ENCODE measurements around the gene CPS1. TPM values are rescaled to one million over a fixed set of nuclear protein-coding genes. Genes with fewer than 3 reads are reported as not detected.

CPS1 gene
- total and polyA plus RNA-seq, 3 donors from 2014 or later, result 17.2 to 22.5 (median 21.6) TPM

- no peaks in the 10 kb centered on the region for H3K4me1 ChIP-seq
- DNase-seq, result no peak
- H3K36me3 ChIP-seq (ENCODE audit: low read depth, missing control alignments), result no peaks in the 10 kb centered on the region
- intact Hi-C loops (cut with DNase I; ENCODE audit: low total_unique reads), result no loop called here
- no peak for TF ChIP-seq CTCF (IDR thresholded peaks at IDR 0.05)
- no peak for TF ChIP-seq POLR2A (IDR thresholded peaks at IDR 0.05)
- WGBS, 2 donors, result 95 to 96% methylated on average over 3 of the region's 3 CpGs
- no peaks in the 10 kb centered on the region for H3K27me3 ChIP-seq
- H3K27ac ChIP-seq, result no peak overlapping the region
- no peak overlapping the region for H3K4me3 ChIP-seq
- no peaks in the 10 kb centered on the region for H3K9me3 ChIP-seq
Observed at GRCh38 chr2:210544007-210544590, 12.3 kb upstream of the CPS1 start.

GRCh38 chr2:210544831-210545230, 11.6 kb upstream of the CPS1 start:
- H3K27me3 ChIP-seq, result no peaks in the 10 kb centered on the region
- no peak overlapping the region for H3K27ac ChIP-seq
- no peaks in the 10 kb centered on the region for H3K9me3 ChIP-seq
- TF ChIP-seq CTCF (IDR thresholded peaks at IDR 0.05), result no peak
- no peak for TF ChIP-seq POLR2A (IDR thresholded peaks at IDR 0.05)
- DNase-seq, result no peak
- H3K36me3 ChIP-seq (ENCODE audit: low read depth, missing control alignments), result no peaks in the 10 kb centered on the region
- H3K4me3 ChIP-seq, result no peak overlapping the region
- intact Hi-C loops (cut with DNase I; ENCODE audit: low total_unique reads), result no loop called here
- WGBS, 2 donors, result 58 to 68% methylated on average over 4 of the region's 4 CpGs
- no peaks in the 10 kb centered on the region for H3K4me1 ChIP-seq

- Histone ChIP-seq H3K4me3 (no peak overlapping the region), H3K27ac (no peak overlapping the region), H3K9me3 (no peaks in the 10 kb centered on the region), H3K27me3 (no peaks in the 10 kb centered on the region), H3K4me1 (no peaks in the 10 kb centered on the region), H3K36me3 (ENCODE audit: low read depth, missing control alignments) (no peaks in the 10 kb centered on the region)
- intact Hi-C loops (cut with DNase I; ENCODE audit: low total_unique reads), result no loop called here
- TF ChIP-seq CTCF (IDR thresholded peaks at IDR 0.05) (no peak), POLR2A (IDR thresholded peaks at IDR 0.05) (no peak)
- no peak for DNase-seq
- 83 to 85% methylated on average over 5 of the region's 5 CpGs for WGBS, 2 donors
Observed at GRCh38 chr2:210546424-210547208, 9.8 kb upstream of the CPS1 start.

GRCh38 chr2:210548031-210548430, 8.4 kb upstream of the CPS1 start:
- Histone ChIP-seq H3K27me3 (no peaks in the 10 kb centered on the region), H3K9me3 (no peaks in the 10 kb centered on the region), H3K4me1 (no peaks in the 10 kb centered on the region), H3K36me3 (ENCODE audit: low read depth, missing control alignments) (no peaks in the 10 kb centered on the region), H3K27ac (no peak overlapping the region), H3K4me3 (no peak overlapping the region)
- 68 to 84% methylated on average over 2 of the region's 2 CpGs for WGBS, 2 donors
- TF ChIP-seq POLR2A (IDR thresholded peaks at IDR 0.05) (no peak), CTCF (IDR thresholded peaks at IDR 0.05) (no peak)
- no peak for DNase-seq
- intact Hi-C loops (cut with DNase I; ENCODE audit: low total_unique reads), result no loop called here
